Measurements from ENCODE around the gene SLC7A11.

- TF ChIP-seq, protein P1, sequence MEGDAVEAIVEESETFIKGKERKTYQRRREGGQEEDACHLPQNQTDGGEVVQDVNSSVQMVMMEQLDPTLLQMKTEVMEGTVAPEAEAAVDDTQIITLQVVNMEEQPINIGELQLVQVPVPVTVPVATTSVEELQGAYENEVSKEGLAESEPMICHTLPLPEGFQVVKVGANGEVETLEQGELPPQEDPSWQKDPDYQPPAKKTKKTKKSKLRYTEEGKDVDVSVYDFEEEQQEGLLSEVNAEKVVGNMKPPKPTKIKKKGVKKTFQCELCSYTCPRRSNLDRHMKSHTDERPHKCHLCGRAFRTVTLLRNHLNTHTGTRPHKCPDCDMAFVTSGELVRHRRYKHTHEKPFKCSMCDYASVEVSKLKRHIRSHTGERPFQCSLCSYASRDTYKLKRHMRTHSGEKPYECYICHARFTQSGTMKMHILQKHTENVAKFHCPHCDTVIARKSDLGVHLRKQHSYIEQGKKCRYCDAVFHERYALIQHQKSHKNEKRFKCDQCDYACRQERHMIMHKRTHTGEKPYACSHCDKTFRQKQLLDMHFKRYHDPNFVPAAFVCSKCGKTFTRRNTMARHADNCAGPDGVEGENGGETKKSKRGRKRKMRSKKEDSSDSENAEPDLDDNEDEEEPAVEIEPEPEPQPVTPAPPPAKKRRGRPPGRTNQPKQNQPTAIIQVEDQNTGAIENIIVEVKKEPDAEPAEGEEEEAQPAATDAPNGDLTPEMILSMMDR (IDR thresholded peaks at IDR 0.05), result no peak
- TF ChIP-seq POLR2A (IDR thresholded peaks at IDR 0.05), result no peak
Measured at GRCh38 chr4:138164208-138164607, 77.9 kb downstream of the SLC7A11 start.

Measured in thyroid gland (tissue), 4 donors.